Fibroblast of lung (primary cell): ENCODE measurements around the gene MDN1.

Source experiments
- EZH2 ChIP-seq: IDR thresholded peaks from 2 replicates; pipeline ENCODE4 v1.5.1; 2012; ENCODE audit warnings: low read length, control low read depth, mild to moderate bottlenecking; ENCODE audit errors: missing control alignments
- TF ChIP-seq, protein P1 (sequence below), 2 donors: IDR thresholded peaks in 1 of 2; conservative IDR thresholded peaks in 1 of 2; 1 replicate in 1 of 2; 2 replicates in 1 of 2; pipeline ENCODE4 v1.5.1; 2011 to 2012; ENCODE audit warnings: low read length in 2 of 2, control low read depth in 1 of 2, inconsistent platforms in 1 of 2, low read depth in 1 of 2, mild to moderate bottlenecking in 1 of 2

DNA sequence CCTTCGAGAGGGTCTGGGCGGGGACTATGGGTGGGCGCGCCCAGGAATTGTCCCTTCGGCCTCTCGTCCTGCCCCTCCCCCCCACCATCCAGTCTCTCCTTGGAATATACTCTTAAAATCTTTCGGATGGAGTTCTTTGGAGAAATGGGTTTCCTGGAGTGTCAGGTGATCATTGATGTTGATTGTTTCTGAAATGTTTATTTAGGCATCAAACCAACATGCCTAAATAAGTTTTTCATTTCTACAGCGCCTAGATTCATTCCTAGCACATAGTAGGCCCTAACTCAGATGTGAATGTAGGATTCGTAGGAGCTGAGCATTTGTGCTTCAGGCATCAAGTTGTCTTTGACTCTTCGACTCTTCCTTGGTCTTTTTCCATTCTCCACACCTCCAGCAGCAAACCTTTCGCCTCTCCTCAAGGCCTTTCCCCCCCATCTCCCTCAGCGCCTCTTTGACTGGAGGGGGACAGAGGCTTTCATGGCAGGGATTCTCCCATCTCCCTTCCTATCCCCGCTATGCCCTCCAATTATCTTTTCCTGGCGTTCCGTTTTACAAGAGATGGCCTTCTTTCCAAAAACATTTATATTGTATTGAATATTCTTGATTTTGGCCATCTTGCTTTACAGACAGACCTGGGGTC lies 10.7 kb upstream of the MDN1 start:
- TF ChIP-seq, protein P1, sequence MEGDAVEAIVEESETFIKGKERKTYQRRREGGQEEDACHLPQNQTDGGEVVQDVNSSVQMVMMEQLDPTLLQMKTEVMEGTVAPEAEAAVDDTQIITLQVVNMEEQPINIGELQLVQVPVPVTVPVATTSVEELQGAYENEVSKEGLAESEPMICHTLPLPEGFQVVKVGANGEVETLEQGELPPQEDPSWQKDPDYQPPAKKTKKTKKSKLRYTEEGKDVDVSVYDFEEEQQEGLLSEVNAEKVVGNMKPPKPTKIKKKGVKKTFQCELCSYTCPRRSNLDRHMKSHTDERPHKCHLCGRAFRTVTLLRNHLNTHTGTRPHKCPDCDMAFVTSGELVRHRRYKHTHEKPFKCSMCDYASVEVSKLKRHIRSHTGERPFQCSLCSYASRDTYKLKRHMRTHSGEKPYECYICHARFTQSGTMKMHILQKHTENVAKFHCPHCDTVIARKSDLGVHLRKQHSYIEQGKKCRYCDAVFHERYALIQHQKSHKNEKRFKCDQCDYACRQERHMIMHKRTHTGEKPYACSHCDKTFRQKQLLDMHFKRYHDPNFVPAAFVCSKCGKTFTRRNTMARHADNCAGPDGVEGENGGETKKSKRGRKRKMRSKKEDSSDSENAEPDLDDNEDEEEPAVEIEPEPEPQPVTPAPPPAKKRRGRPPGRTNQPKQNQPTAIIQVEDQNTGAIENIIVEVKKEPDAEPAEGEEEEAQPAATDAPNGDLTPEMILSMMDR (conservative IDR thresholded peaks at IDR 0.05 in 1 of 2, IDR thresholded peaks at IDR 0.05 in 1 of 2; ENCODE audit: low read depth in 1 of 2, low read length in 2 of 2): no peak
- no peak for TF ChIP-seq EZH2
